Astrocyte (in vitro differentiated cells and primary cell): ENCODE data around the gene STX10. TPM values are rescaled to one million over a fixed set of nuclear protein-coding genes. Genes with fewer than 3 reads are reported as not detected.
A peak's percentile ranks its signal among the peaks of the same experiment; 100 is the strongest.

ENCODE experiments used
- DNase-seq: peaks from one replicate; pipeline ENCODE4 v3.0.0-alpha.2; 2010; ENCODE audit warnings: low read depth
- FAIRE-seq: peaks from 2 replicates; lab custom pipeline; 2011; peaks lifted over from hg19 to GRCh38; lab: Jason Lieb, UNC
- H2AFZ ChIP-seq: 2 replicates; pipeline ENCODE4 v1.6.0; 2012; ENCODE audit warnings: low read depth, low read length, inconsistent platforms
- H3K27ac ChIP-seq: 2 replicates; pipeline ENCODE4 v1.5.1; 2011; ENCODE audit warnings: low read depth, low read length, inconsistent platforms
- H3K27me3 ChIP-seq: 2 replicates; pipeline ENCODE4 v1.6.0; 2011; ENCODE audit warnings: low read length, inconsistent platforms; ENCODE audit not compliant: insufficient read depth
- H3K36me3 ChIP-seq: 2 replicates; pipeline ENCODE4 v1.5.1; 2011; ENCODE audit warnings: low read length, inconsistent platforms; ENCODE audit not compliant: insufficient read depth
- H3K4me1 ChIP-seq: 2 replicates; pipeline ENCODE4 v1.5.1; 2011; ENCODE audit warnings: low read length, inconsistent platforms; ENCODE audit not compliant: insufficient read depth
- H3K4me2 ChIP-seq: 2 replicates; pipeline ENCODE4 v1.6.0; 2012; ENCODE audit warnings: low read length, inconsistent platforms
- H3K4me3 ChIP-seq: 2 replicates; pipeline ENCODE4 v1.5.1; 2011; ENCODE audit warnings: low read depth, mild to moderate bottlenecking, low read length, inconsistent platforms; ENCODE audit not compliant: insufficient read depth
- H3K79me2 ChIP-seq: 2 replicates; pipeline ENCODE4 v1.6.0; 2012; ENCODE audit warnings: mild to moderate bottlenecking, low read length, inconsistent platforms; ENCODE audit not compliant: insufficient read depth
- H3K9ac ChIP-seq: 2 replicates; pipeline ENCODE4 v1.6.0; 2012; ENCODE audit warnings: mild to moderate bottlenecking, low read length, inconsistent platforms
- H3K9me3 ChIP-seq: 2 replicates; pipeline ENCODE4 v1.5.1; 2012; ENCODE audit warnings: low read depth, mild to moderate bottlenecking, low read length, inconsistent platforms; ENCODE audit not compliant: insufficient read depth
- H4K20me1 ChIP-seq: 2 replicates; pipeline ENCODE4 v1.6.0; 2012; ENCODE audit warnings: low read length, inconsistent platforms; ENCODE audit not compliant: insufficient read depth
- H3K27ac Mint-ChIP-seq: one replicate; pipeline ENCODE4 v1.8.0; 2021; ENCODE audit warnings: mild to moderate bottlenecking, mixed read lengths; ENCODE audit not compliant: unreplicated experiment
- H3K27me3 Mint-ChIP-seq: one replicate; pipeline ENCODE4 v1.8.0; 2021; ENCODE audit warnings: low read depth, mixed read lengths; ENCODE audit not compliant: unreplicated experiment
- H3K36me3 Mint-ChIP-seq: one replicate; pipeline ENCODE4 v1.8.0; 2021; ENCODE audit warnings: low read depth, mixed read lengths; ENCODE audit not compliant: unreplicated experiment
- H3K4me1 Mint-ChIP-seq: one replicate; pipeline ENCODE4 v1.8.0; 2021; ENCODE audit warnings: low read depth, mixed read lengths; ENCODE audit not compliant: unreplicated experiment
- H3K4me3 Mint-ChIP-seq: one replicate; pipeline ENCODE4 v1.8.0; 2021; ENCODE audit warnings: mild to moderate bottlenecking, moderate library complexity, mixed read lengths; ENCODE audit not compliant: unreplicated experiment
- H3K9me3 Mint-ChIP-seq: one replicate; pipeline ENCODE4 v1.8.0; 2021; ENCODE audit warnings: mild to moderate bottlenecking, mixed read lengths; ENCODE audit not compliant: unreplicated experiment
- CTCF ChIP-seq: IDR thresholded peaks from 2 replicates; pipeline ENCODE4 v1.5.1; 2011; ENCODE audit warnings: low read depth, mild to moderate bottlenecking, inconsistent platforms, low read length, moderate library complexity; ENCODE audit not compliant: insufficient read depth
- EZH2 ChIP-seq: IDR thresholded peaks from 2 replicates; pipeline ENCODE4 v1.6.1; 2012; ENCODE audit warnings: mild to moderate bottlenecking, low read length, inconsistent platforms; ENCODE audit not compliant: insufficient read depth
- total RNA-seq: library from RNA; stranded (reverse); gene quantifications from 2 replicates; pipeline ENCODE4 v1.2.1, GENCODE V29; 2021

The STX10 gene
- total RNA-seq, 1 donor from 2014 or later = 39.7 TPM

GRCh38 chr19:13095934-13096927, 53.9 kb downstream of the STX10 start:
- H3K36me3 ChIP-seq = no peaks in the 10 kb centered on the region
- TF ChIP-seq EZH2 (no peak), CTCF (no peak)
- Mint-ChIP-seq H3K27ac (peak overlapping the region; percentile 5), H3K27me3 (peaks cover 34% of the 10 kb centered on the region), H3K9me3 (peaks cover 10% of the 10 kb centered on the region), H3K4me1 (peaks cover 14% of the 10 kb centered on the region), H3K4me3 (peak overlapping the region; percentile 54), H3K36me3 (peaks cover 6% of the 10 kb centered on the region)
- H3K27ac ChIP-seq = no peak overlapping the region
- H4K20me1 ChIP-seq = peaks cover 6% of the 10 kb centered on the region
- H3K9ac ChIP-seq = no peak overlapping the region
- no peak overlapping the region for H2AFZ ChIP-seq
- no peaks in the 10 kb centered on the region for H3K79me2 ChIP-seq
- H3K9me3 ChIP-seq = no peaks in the 10 kb centered on the region
- no peak for FAIRE-seq
- peaks cover 31% of the 10 kb centered on the region for H3K4me1 ChIP-seq
- no peaks in the 10 kb centered on the region for H3K27me3 ChIP-seq
- no peak for DNase-seq
- no peak overlapping the region for H3K4me3 ChIP-seq
- H3K4me2 ChIP-seq = no peak overlapping the region

- H3K79me2 ChIP-seq = no peaks in the 10 kb centered on the region
- no peak overlapping the region for H3K4me2 ChIP-seq
- no peaks in the 10 kb centered on the region for H3K27me3 ChIP-seq
- H3K36me3 ChIP-seq = no peaks in the 10 kb centered on the region
- TF ChIP-seq CTCF (no peak), EZH2 (no peak)
- H3K9ac ChIP-seq = no peak overlapping the region
- H3K27ac Mint-ChIP-seq = no peak overlapping the region
- peaks cover 8% of the 10 kb centered on the region for H3K9me3 Mint-ChIP-seq
- H3K27ac ChIP-seq = no peak overlapping the region
- no peak for FAIRE-seq
- DNase-seq = no peak
- H4K20me1 ChIP-seq = peaks cover 5% of the 10 kb centered on the region
- peaks cover 19% of the 10 kb centered on the region for H3K4me1 Mint-ChIP-seq
- peaks cover 40% of the 10 kb centered on the region for H3K4me1 ChIP-seq
- H3K36me3 Mint-ChIP-seq = peaks cover 6% of the 10 kb centered on the region
- no peak overlapping the region for H2AFZ ChIP-seq
- H3K9me3 ChIP-seq = no peaks in the 10 kb centered on the region
- peaks cover 32% of the 10 kb centered on the region for H3K27me3 Mint-ChIP-seq
- no peak overlapping the region for H3K4me3 ChIP-seq
- H3K4me3 Mint-ChIP-seq = no peak overlapping the region
Observed at GRCh38 chr19:13095393-13095784, 54.8 kb downstream of the STX10 start.
